HepG2 (cell line): ENCODE results near the gene DSTN. TPM values are rescaled to one million over a fixed set of nuclear protein-coding genes. Genes with fewer than 3 reads are reported as not detected.

Experiments
- ARNT2 ChIP-seq: sonication (generic); formaldehyde crosslinking; IDR thresholded peaks from 2 replicates; pipeline ENCODE4 v1.8.0; 2022; ENCODE audit warnings: mild to moderate bottlenecking, low read depth, missing genetic modification reagents, moderate library complexity
- JUNB ChIP-seq: sonication (generic); formaldehyde crosslinking; IDR thresholded peaks from 2 replicates; pipeline ENCODE4 v1.8.0; 2022; ENCODE audit warnings: missing genetic modification reagents, mild to moderate bottlenecking, borderline replicate concordance
- KLF12 ChIP-seq: sonication (generic); formaldehyde crosslinking; IDR thresholded peaks from 2 replicates; pipeline ENCODE4 v1.4.0; 2020; ENCODE audit warnings: missing genetic modification reagents, borderline replicate concordance
- LCORL ChIP-seq, 2 experiments: fragments of 450-650 bp in 1 of 2; sonication (generic) in 1 of 2; formaldehyde crosslinking in 1 of 2; IDR thresholded peaks; 2 replicates each; pipeline versions ENCODE4 v1.5.0 to v1.6.1; 2017 to 2020; ENCODE audit warnings: antibody characterized with exemption in 1 of 2, missing genetic modification reagents in 1 of 2
- MLLT10 ChIP-seq: sonication (generic); formaldehyde crosslinking; IDR thresholded peaks from 2 replicates; pipeline ENCODE4 v1.4.0; 2020; ENCODE audit warnings: missing genetic modification reagents
- PPARG ChIP-seq: conservative IDR thresholded peaks from 2 replicates; pipeline ENCODE4 v1.6.1; 2016; ENCODE audit warnings: missing biosample characterization, missing genetic modification reagents
- RBFOX2 ChIP-seq: fragments of 200-400 bp; formaldehyde crosslinking; IDR thresholded peaks from 2 replicates; pipeline ENCODE4 v1.6.1; 2017; ENCODE audit warnings: low read depth, mild to moderate bottlenecking, low read length
- RFX5 ChIP-seq: IDR thresholded peaks from 2 replicates; pipeline ENCODE4 v1.6.1; 2011; ENCODE audit warnings: low read depth, low read length, improper control_type of control experiment
- ZNF724P ChIP-seq: sonication (generic); formaldehyde crosslinking; IDR thresholded peaks from 2 replicates; pipeline ENCODE4 v1.8.0; 2022; ENCODE audit warnings: missing genetic modification reagents, borderline replicate concordance
- ZNF75D ChIP-seq: sonication (generic); formaldehyde crosslinking; IDR thresholded peaks from 2 replicates; pipeline ENCODE4 v1.8.1; 2023; ENCODE audit warnings: missing genetic modification reagents, mild to moderate bottlenecking, borderline replicate concordance
- polyA plus RNA-seq, 8 experiments: library from polyadenylated mRNA; depleted of rRNA in 3 of 8; stranded (reverse) in 7 of 8; unstranded in 1 of 8; fragments of >200 nt; fragmentation: Illumina TruSeq in 4 of 8; extraction: Trizol in 4 of 8; gene quantifications; 2 replicates each; pipeline versions ENCODE4 v1.2.1 to v1.2.3, GENCODE V29; 2011 to 2016; ENCODE audit warnings: low read depth in 4 of 8, missing spikeins in 1 of 8, mixed read lengths in 1 of 8; ENCODE audit not compliant: insufficient read depth in 1 of 8
- total RNA-seq, 5 experiments: library from RNA; depleted of rRNA; stranded (reverse); fragments of >200 nt; fragmentation: Illumina TruSeq; extraction: Trizol; gene quantifications; 2 replicates each; pipeline ENCODE4 v1.2.3, GENCODE V29; 2016; ENCODE audit warnings: low read depth in 1 of 5
- TF ChIP-seq, protein P1 (sequence below): fragments of 450-650 bp; IDR thresholded peaks from 2 replicates; pipeline ENCODE4 v1.6.1; 2016
- TF ChIP-seq, protein P2 (sequence below): fragments of 450-650 bp; IDR thresholded peaks from 2 replicates; pipeline ENCODE4 v1.6.1; 2017; ENCODE audit warnings: mild to moderate bottlenecking
- TF ChIP-seq, protein P3 (sequence below): sonication (generic); formaldehyde crosslinking; conservative IDR thresholded peaks from 2 replicates; pipeline ENCODE4 v1.5.0; 2020; ENCODE audit warnings: missing genetic modification reagents
- TF ChIP-seq, protein P4 (sequence below): sonication (generic); formaldehyde crosslinking; IDR thresholded peaks from 2 replicates; pipeline ENCODE4 v1.5.0; 2020; ENCODE audit warnings: mild to moderate bottlenecking, missing genetic modification reagents
- TF ChIP-seq, protein P5 (sequence below): sonication (generic); formaldehyde crosslinking; IDR thresholded peaks from 2 replicates; pipeline ENCODE4 v1.4.0; 2020; ENCODE audit warnings: mild to moderate bottlenecking, missing genetic modification reagents

DSTN gene
- total and polyA plus RNA-seq, 2 of the 13 experiments (the other 11 are each of a cell fraction or from before 2014, with no cell fraction given): 27.6 to 106 TPM

DNA sequence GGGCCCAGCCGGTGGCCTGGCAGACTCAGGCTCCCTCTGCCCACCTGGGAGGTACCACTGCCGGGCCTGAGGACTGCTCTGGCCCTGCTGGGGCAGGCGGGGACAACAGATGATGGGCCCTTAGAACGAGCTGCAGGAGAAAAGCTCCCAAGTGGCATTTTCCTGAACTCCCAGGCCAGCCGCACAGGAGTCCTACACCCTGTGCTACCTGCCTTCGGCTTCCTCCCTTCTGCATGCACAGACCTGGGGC lies 41.3 kb downstream of the DSTN start (continued):
- TF ChIP-seq MLLT10 (CRISPR knock-in tag) (no peak), LCORL (IDR thresholded peaks at IDR 0.05) (no peak), LCORL (CRISPR knock-in tag; IDR thresholded peaks at IDR 0.05) (no peak), ARNT2 (no peak), JUNB (CRISPR knock-in tag) (no peak), PPARG (no peak), RBFOX2 (no peak), ZNF724P (CRISPR knock-in tag) (no peak), ZNF75D (CRISPR knock-in tag) (no peak), KLF12 (CRISPR knock-in tag) (no peak), RFX5 (no peak)
- TF ChIP-seq, protein P1, sequence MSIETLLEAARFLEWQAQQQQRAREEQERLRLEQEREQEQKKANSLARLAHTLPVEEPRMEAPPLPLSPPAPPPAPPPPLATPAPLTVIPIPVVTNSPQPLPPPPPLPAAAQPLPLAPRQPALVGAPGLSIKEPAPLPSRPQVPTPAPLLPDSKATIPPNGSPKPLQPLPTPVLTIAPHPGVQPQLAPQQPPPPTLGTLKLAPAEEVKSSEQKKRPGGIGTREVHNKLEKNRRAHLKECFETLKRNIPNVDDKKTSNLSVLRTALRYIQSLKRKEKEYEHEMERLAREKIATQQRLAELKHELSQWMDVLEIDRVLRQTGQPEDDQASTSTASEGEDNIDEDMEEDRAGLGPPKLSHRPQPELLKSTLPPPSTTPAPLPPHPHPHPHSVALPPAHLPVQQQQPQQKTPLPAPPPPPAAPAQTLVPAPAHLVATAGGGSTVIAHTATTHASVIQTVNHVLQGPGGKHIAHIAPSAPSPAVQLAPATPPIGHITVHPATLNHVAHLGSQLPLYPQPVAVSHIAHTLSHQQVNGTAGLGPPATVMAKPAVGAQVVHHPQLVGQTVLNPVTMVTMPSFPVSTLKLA: no peak
- TF ChIP-seq, protein P2, sequence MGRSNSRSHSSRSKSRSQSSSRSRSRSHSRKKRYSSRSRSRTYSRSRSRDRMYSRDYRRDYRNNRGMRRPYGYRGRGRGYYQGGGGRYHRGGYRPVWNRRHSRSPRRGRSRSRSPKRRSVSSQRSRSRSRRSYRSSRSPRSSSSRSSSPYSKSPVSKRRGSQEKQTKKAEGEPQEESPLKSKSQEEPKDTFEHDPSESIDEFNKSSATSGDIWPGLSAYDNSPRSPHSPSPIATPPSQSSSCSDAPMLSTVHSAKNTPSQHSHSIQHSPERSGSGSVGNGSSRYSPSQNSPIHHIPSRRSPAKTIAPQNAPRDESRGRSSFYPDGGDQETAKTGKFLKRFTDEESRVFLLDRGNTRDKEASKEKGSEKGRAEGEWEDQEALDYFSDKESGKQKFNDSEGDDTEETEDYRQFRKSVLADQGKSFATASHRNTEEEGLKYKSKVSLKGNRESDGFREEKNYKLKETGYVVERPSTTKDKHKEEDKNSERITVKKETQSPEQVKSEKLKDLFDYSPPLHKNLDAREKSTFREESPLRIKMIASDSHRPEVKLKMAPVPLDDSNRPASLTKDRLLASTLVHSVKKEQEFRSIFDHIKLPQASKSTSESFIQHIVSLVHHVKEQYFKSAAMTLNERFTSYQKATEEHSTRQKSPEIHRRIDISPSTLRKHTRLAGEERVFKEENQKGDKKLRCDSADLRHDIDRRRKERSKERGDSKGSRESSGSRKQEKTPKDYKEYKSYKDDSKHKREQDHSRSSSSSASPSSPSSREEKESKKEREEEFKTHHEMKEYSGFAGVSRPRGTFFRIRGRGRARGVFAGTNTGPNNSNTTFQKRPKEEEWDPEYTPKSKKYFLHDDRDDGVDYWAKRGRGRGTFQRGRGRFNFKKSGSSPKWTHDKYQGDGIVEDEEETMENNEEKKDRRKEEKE: no peak
- TF ChIP-seq, protein P3, sequence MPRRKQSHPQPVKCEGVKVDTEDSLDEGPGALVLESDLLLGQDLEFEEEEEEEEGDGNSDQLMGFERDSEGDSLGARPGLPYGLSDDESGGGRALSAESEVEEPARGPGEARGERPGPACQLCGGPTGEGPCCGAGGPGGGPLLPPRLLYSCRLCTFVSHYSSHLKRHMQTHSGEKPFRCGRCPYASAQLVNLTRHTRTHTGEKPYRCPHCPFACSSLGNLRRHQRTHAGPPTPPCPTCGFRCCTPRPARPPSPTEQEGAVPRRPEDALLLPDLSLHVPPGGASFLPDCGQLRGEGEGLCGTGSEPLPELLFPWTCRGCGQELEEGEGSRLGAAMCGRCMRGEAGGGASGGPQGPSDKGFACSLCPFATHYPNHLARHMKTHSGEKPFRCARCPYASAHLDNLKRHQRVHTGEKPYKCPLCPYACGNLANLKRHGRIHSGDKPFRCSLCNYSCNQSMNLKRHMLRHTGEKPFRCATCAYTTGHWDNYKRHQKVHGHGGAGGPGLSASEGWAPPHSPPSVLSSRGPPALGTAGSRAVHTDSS: no peak
- TF ChIP-seq, protein P4, sequence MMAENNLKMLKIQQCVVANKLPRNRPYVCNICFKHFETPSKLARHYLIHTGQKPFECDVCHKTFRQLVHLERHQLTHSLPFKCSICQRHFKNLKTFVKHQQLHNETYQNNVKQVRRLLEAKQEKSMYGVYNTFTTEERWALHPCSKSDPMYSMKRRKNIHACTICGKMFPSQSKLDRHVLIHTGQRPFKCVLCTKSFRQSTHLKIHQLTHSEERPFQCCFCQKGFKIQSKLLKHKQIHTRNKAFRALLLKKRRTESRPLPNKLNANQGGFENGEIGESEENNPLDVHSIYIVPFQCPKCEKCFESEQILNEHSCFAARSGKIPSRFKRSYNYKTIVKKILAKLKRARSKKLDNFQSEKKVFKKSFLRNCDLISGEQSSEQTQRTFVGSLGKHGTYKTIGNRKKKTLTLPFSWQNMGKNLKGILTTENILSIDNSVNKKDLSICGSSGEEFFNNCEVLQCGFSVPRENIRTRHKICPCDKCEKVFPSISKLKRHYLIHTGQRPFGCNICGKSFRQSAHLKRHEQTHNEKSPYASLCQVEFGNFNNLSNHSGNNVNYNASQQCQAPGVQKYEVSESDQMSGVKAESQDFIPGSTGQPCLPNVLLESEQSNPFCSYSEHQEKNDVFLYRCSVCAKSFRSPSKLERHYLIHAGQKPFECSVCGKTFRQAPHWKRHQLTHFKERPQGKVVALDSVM (CRISPR knock-in tag): no peak
- TF ChIP-seq, protein P5, sequence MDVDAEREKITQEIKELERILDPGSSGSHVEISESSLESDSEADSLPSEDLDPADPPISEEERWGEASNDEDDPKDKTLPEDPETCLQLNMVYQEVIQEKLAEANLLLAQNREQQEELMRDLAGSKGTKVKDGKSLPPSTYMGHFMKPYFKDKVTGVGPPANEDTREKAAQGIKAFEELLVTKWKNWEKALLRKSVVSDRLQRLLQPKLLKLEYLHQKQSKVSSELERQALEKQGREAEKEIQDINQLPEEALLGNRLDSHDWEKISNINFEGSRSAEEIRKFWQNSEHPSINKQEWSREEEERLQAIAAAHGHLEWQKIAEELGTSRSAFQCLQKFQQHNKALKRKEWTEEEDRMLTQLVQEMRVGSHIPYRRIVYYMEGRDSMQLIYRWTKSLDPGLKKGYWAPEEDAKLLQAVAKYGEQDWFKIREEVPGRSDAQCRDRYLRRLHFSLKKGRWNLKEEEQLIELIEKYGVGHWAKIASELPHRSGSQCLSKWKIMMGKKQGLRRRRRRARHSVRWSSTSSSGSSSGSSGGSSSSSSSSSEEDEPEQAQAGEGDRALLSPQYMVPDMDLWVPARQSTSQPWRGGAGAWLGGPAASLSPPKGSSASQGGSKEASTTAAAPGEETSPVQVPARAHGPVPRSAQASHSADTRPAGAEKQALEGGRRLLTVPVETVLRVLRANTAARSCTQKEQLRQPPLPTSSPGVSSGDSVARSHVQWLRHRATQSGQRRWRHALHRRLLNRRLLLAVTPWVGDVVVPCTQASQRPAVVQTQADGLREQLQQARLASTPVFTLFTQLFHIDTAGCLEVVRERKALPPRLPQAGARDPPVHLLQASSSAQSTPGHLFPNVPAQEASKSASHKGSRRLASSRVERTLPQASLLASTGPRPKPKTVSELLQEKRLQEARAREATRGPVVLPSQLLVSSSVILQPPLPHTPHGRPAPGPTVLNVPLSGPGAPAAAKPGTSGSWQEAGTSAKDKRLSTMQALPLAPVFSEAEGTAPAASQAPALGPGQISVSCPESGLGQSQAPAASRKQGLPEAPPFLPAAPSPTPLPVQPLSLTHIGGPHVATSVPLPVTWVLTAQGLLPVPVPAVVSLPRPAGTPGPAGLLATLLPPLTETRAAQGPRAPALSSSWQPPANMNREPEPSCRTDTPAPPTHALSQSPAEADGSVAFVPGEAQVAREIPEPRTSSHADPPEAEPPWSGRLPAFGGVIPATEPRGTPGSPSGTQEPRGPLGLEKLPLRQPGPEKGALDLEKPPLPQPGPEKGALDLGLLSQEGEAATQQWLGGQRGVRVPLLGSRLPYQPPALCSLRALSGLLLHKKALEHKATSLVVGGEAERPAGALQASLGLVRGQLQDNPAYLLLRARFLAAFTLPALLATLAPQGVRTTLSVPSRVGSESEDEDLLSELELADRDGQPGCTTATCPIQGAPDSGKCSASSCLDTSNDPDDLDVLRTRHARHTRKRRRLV (CRISPR knock-in tag): no peak
